ENCODE results near the gene DLD. TPM values are rescaled to one million over a fixed set of nuclear protein-coding genes. Genes with fewer than 3 reads are reported as not detected.

The DLD gene
- polyA plus RNA-seq, 2 of the 4 experiments (the other 2 are of a cell fraction), result 129 to 179 TPM

GRCh38 chr7:107854454-107854853, 36.5 kb upstream of the DLD start (continued):
- TF ChIP-seq RARB (CRISPR knock-in tag; IDR thresholded peaks at IDR 0.05), result no peak
- TF ChIP-seq MYC (IDR thresholded peaks at IDR 0.05; ENCODE audit: borderline replicate concordance, low read length), result no peak
- no peak for TF ChIP-seq HOXA7 (CRISPR knock-in tag; IDR thresholded peaks at IDR 0.05)
- TF ChIP-seq E2F6 (IDR thresholded peaks at IDR 0.05; ENCODE audit: borderline replicate concordance, low read depth), result no peak
- TF ChIP-seq MAFK (IDR thresholded peaks at IDR 0.05; ENCODE audit: partially characterized antibody), result no peak
- no peak for TF ChIP-seq GATA3 (IDR thresholded peaks at IDR 0.05; ENCODE audit: borderline replicate concordance)
- TF ChIP-seq HOXB5 (CRISPR knock-in tag; IDR thresholded peaks at IDR 0.05), result no peak
- no peak for TF ChIP-seq EHMT2 (IDR thresholded peaks at IDR 0.05; ENCODE audit: low read depth)
- no peak for TF ChIP-seq TP53 (CRISPR knock-in tag; IDR thresholded peaks at IDR 0.05)

GRCh38 chr7:107854989-107855388, 36.0 kb upstream of the DLD start:
- TF ChIP-seq JUNB (IDR thresholded peaks at IDR 0.05) (no peak), RNF2 (IDR thresholded peaks at IDR 0.05; ENCODE audit: borderline replicate concordance, low read depth) (no peak), CBX2 (IDR thresholded peaks at IDR 0.05; ENCODE audit: borderline replicate concordance, low read depth) (no peak), RFX5 (IDR thresholded peaks at IDR 0.05) (no peak), MAX (IDR thresholded peaks at IDR 0.05) (no peak; the same call in 1 of the 2 replicates), BHLHE40 (IDR thresholded peaks at IDR 0.05; ENCODE audit: low read depth, low read length) (no peak), KDM1A (IDR thresholded peaks at IDR 0.05; ENCODE audit: low read depth) (no peak)
- no peak for FAIRE-seq
- Histone ChIP-seq H3K4me2 (no peak overlapping the region), H3K4me3 (no peak overlapping the region), H3K4me1 (0 out of 3 replicates have a peak, but pooled peaks cover 2% of the 10 kb centered on the region), H3K9me3 (no peaks in the 10 kb centered on the region), H3K27ac (no peak overlapping the region)
- ChIA-PET CTCF (no interaction called here), POLR2A (no interaction called here)
- no peak for ATAC-seq
- WGBS (ENCODE audit: missing lambda C conversion rate), result 10% methylated on average over 3 of the region's 4 CpGs
- DNase-seq (ENCODE audit: low read depth in 1 of 2, low spot score in 1 of 2), result peak in 1 of 2 experiments; percentile 7

- 84% methylated on average over 4 of the region's 4 CpGs for WGBS (ENCODE audit: missing lambda C conversion rate)
- no peak for DNase-seq (ENCODE audit: low read depth in 1 of 2, low spot score in 1 of 2)
These were observed 34.0 kb upstream of the DLD start for GRCh38 chr7:107856806-107857540.

More at GRCh38 chr7:107856806-107857540, 34.0 kb upstream of the DLD start:
- no peak for ATAC-seq
- no peak for FAIRE-seq
- TF ChIP-seq RNF2 (IDR thresholded peaks at IDR 0.05; ENCODE audit: borderline replicate concordance, low read depth) (no peak), NPAS2 (CRISPR knock-in tag; IDR thresholded peaks at IDR 0.05; ENCODE audit: borderline replicate concordance) (no peak), EHMT2 (IDR thresholded peaks at IDR 0.05; ENCODE audit: low read depth) (no peak), ZC3H11A (IDR thresholded peaks at IDR 0.05) (no peak), FOXS1 (CRISPR knock-in tag; IDR thresholded peaks at IDR 0.05) (no peak), SREBF2 (IDR thresholded peaks at IDR 0.05) (no peak), ESRRA (IDR thresholded peaks at IDR 0.05; ENCODE audit: borderline replicate concordance, low read length) (no peak), NFE2L2 (conservative IDR thresholded peaks at IDR 0.05; ENCODE audit: low read length) (no peak), ZSCAN20 (CRISPR knock-in tag; IDR thresholded peaks at IDR 0.05) (no peak), HMGXB4 (CRISPR knock-in tag; IDR thresholded peaks at IDR 0.05; ENCODE audit: borderline replicate concordance) (no peak), BHLHE40 (IDR thresholded peaks at IDR 0.05; ENCODE audit: low read depth, low read length) (no peak), MYC (IDR thresholded peaks at IDR 0.05; ENCODE audit: borderline replicate concordance, low read length) (no peak)
- no peak overlapping the region for H3K27ac ChIP-seq
- no peak overlapping the region for H3K4me2 ChIP-seq
- ChIA-PET CTCF (interaction anchor here (0.7 to 2.2 kb wide), 5 partner anchors 12 to 113 kb away, joined by 3 to 6 read pairs (median 3); partner anchors contain the start of gene CBLL1), POLR2A (no interaction called here)
- 0 out of 3 replicates have a peak, but pooled peaks cover 2% of the 10 kb centered on the region for H3K4me1 ChIP-seq
- H3K4me3 ChIP-seq, result no peak overlapping the region
- no peaks in the 10 kb centered on the region for H3K9me3 ChIP-seq
